GM12878 (cell line): ENCODE measurements around the gene CD27. TPM values are rescaled to one million over a fixed set of nuclear protein-coding genes. Genes with fewer than 3 reads are reported as not detected.

Experiments used
- ATAC-seq: fragments of 200-7000 bp; cut with Tn5 transposase; 3 replicates; pipeline ENCODE4 v1.9.1; 2020; ENCODE audit warnings: mild to moderate bottlenecking, moderate library complexity
- BruUV-seq: library from RNA; stranded (reverse); fragments of 400-500 nt; replicated peaks from 2 replicates; lab custom pipeline; 2021; lab: Mats Ljungman, UMichigan
- CTCF ChIA-PET: fragments of 300-600 bp; sonication (Branson Sonifier 250); formaldehyde crosslinking; extraction: SDS; loops from one replicate; lab custom pipeline; 2021; ENCODE audit warnings: inconsistent platforms; lab: Yijun Ruan, JAX
- POLR2A ChIA-PET: fragments of 350-600 bp; formaldehyde crosslinking; extraction: SDS; loops from one replicate; lab custom pipeline; 2021; ENCODE audit warnings: inconsistent platforms; lab: Charles Lee
- RAD21 ChIA-PET: fragments of 300-600 bp; sonication (Branson Sonifier 250); formaldehyde crosslinking; loops from one replicate; lab custom pipeline; 2023; ENCODE audit warnings: antibody characterized with exemption; ENCODE audit not compliant: unreplicated experiment; lab: Charles Lee
- SMC1A ChIA-PET: fragments of 300-600 bp; sonication (Branson Sonifier 250); formaldehyde crosslinking; loops from one replicate; lab custom pipeline; 2023; ENCODE audit not compliant: unreplicated experiment, uncharacterized antibody; lab: Charles Lee
- DNase-seq: peaks from one replicate; pipeline ENCODE4 v3.0.0-alpha.2; 2011; ENCODE audit warnings: low read depth, low spot score
- FAIRE-seq: peaks from 3 replicates; lab custom pipeline; 2011; peaks lifted over from hg19 to GRCh38; lab: Jason Lieb, UNC
- H2AFZ ChIP-seq: 2 replicates; pipeline ENCODE4 v1.6.0; 2011; ENCODE audit warnings: low read depth, low read length, control low read depth; ENCODE audit not compliant: control insufficient read depth
- H3K27ac ChIP-seq: 2 replicates; pipeline ENCODE4 v1.5.1; 2011; ENCODE audit warnings: control low read depth; ENCODE audit not compliant: control insufficient read depth, insufficient read depth
- H3K27me3 ChIP-seq, 2 experiments: replicated peaks in 1 of 2; 2 replicates each; pipeline versions ENCODE4 v1.6.0 to v1.6.1; 2011; ENCODE audit warnings: low read length in 1 of 2; ENCODE audit not compliant: control insufficient read depth in 2 of 2, insufficient read depth in 2 of 2
- H3K36me3 ChIP-seq, 2 experiments: 2 replicates each; pipeline ENCODE4 v1.5.1; 2011; ENCODE audit warnings: low read length in 1 of 2; ENCODE audit not compliant: control insufficient read depth in 2 of 2, insufficient read depth in 2 of 2
- H3K4me1 ChIP-seq: 2 replicates; pipeline ENCODE4 v1.6.1; 2011; ENCODE audit warnings: mild to moderate bottlenecking, low read length, moderate library complexity, mixed read lengths; ENCODE audit not compliant: control insufficient read depth, insufficient read depth
- H3K4me2 ChIP-seq: 2 replicates; pipeline ENCODE4 v1.6.0; 2011; ENCODE audit warnings: control low read depth; ENCODE audit not compliant: control insufficient read depth, insufficient read depth
- H3K4me3 ChIP-seq: fragments of 200-600 bp; sonication (generic); 2 replicates; pipeline ENCODE4 v1.5.1; 2016
- H3K79me2 ChIP-seq: 2 replicates; pipeline ENCODE4 v1.6.0; 2011; ENCODE audit warnings: low read length; ENCODE audit not compliant: control insufficient read depth, insufficient read depth
- H3K9ac ChIP-seq: 2 replicates; pipeline ENCODE4 v1.8.0; 2011; ENCODE audit warnings: low read length, control low read depth, mixed read lengths; ENCODE audit not compliant: control insufficient read depth, insufficient read depth
- H3K9me3 ChIP-seq: replicated peaks from 3 replicates; pipeline ENCODE4 v1.5.1; 2011; ENCODE audit warnings: mild to moderate bottlenecking, low read length; ENCODE audit not compliant: control insufficient read depth, insufficient read depth
- H4K20me1 ChIP-seq: 2 replicates; pipeline ENCODE4 v1.6.0; 2011; ENCODE audit not compliant: control insufficient read depth, insufficient read depth
- EZH2 ChIP-seq: IDR thresholded peaks from 2 replicates; pipeline ENCODE4 v1.6.1; 2012; ENCODE audit warnings: low read depth, mild to moderate bottlenecking, control low read depth, inconsistent platforms, low read length, borderline replicate concordance; ENCODE audit not compliant: control insufficient read depth
- NFYB ChIP-seq: IDR thresholded peaks from 2 replicates; pipeline ENCODE4 v1.6.1; 2011; ENCODE audit warnings: low read depth, mild to moderate bottlenecking, low read length, improper control_type of control experiment, moderate library complexity; ENCODE audit not compliant: insufficient read depth
- PML ChIP-seq: IDR thresholded peaks from 2 replicates; pipeline ENCODE4 v1.6.1; 2012; ENCODE audit warnings: low read length, inconsistent platforms
- POLR2A ChIP-seq: IDR thresholded peaks from 2 replicates; pipeline ENCODE4 v1.6.1; 2011; ENCODE audit warnings: low read depth, mild to moderate bottlenecking, low read length
- WGBS: methylation state at CpG from one replicate; pipeline ENCODE4 v1.1.6; 2016; ENCODE audit warnings: low lambda C conversion rate; ENCODE audit not compliant: insufficient replicate concordance, insufficient coverage; ENCODE audit errors: missing lambda C conversion rate; 5-methylcytosine and 5-hydroxymethylcytosine counted together
- in situ Hi-C: fragments of 300-500 bp; cut with MboI; formaldehyde crosslinking; loops from 9 replicates; pipeline ENCODE4 v1.14.3; 2018; ENCODE audit warnings: mixed read lengths
- intact Hi-C: fragments of 100-400 bp; cut with micrococcal nuclease; formaldehyde crosslinking; loops from one replicate; pipeline ENCODE4 v1.14.2; 2022; ENCODE audit not compliant: unreplicated experiment
- polyA plus RNA-seq, 11 experiments: library from polyadenylated mRNA; depleted of rRNA in 4 of 11; unstranded in 6 of 11; stranded (reverse) in 5 of 11; fragments of >200 nt; fragmentation: Nextera tagmentation in 4 of 11; fragmentation: Illumina TruSeq in 1 of 11; extraction: Ambion mirVana in 4 of 11; extraction: Trizol in 1 of 11; gene quantifications; 1 replicate in 1 of 11; 2 replicates in 10 of 11; pipeline versions ENCODE4 v1.2.1 to v1.2.3, GENCODE V29; 2011 to 2016; ENCODE audit warnings: inconsistent platforms in 2 of 11, missing spikeins in 2 of 11, low read depth in 1 of 11
- total RNA-seq, 4 experiments: library from RNA; depleted of rRNA in 3 of 4; stranded (reverse); fragments of >200 nt in 3 of 4; fragmentation: Illumina TruSeq in 1 of 4; extraction: Trizol in 1 of 4; gene quantifications; 2 replicates each; pipeline versions ENCODE4 v1.2.1 to v1.2.3, GENCODE V29; 2013 to 2021

The CD27 gene
- total and polyA plus RNA-seq, 10 of the 15 experiments (the other 5 are each of a cell fraction or from before 2014, with no cell fraction given) = 4.9 to 184 (median 106) TPM

DNA sequence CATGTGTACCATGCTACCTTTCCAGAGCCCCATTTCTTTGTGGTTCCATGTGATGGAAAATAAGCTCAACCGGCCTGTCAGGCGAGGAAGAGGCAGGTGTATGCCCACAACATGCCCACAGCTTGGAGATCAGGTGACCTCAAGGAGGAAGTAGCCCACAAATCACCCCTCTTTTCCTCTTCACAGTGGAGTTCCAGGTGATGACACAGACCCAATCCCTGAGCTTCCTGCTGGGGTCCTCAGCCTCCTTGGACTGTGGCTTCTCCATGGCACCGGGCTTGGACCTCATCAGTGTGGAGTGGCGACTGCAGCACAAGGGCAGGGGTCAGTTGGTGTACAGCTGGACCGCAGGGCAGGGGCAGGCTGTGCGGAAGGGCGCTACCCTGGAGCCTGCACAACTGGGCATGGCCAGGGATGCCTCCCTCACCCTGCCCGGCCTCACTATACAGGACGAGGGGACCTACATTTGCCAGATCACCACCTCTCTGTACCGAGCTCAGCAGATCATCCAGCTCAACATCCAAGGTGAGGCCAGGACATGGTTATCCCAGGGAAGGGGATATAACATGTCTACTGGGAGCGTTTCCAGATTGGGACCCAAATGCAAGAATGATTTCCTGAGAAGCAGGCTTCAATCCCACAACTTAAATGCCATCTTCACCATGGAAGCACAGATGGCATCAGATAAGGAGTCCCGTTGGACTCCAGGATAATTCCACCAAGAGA lies 12.6 kb downstream of the CD27 start:
- ChIA-PET SMC1A (interaction anchor here (0.6 to 8.7 kb wide), 7 partner anchors 8 to 34 kb away, joined by 3 to 168 read pairs (median 5); partner anchors contain the start of gene CD27), RAD21 (interaction anchor here (1.2 to 1.6 kb wide), 2 partner anchors 8 to 12 kb away, joined by 3 to 4 read pairs; no protein-coding TSS in a partner anchor), POLR2A (interaction anchor here (0.6 to 10.3 kb wide), 5 partner anchors 8 to 267 kb away, joined by 3 to 384 read pairs (median 4); partner anchors contain the start of genes CD27 and TAPBPL), CTCF (interaction anchor here (1.1 to 7.3 kb wide), 5 partner anchors 8 to 131 kb away, joined by 3 to 147 read pairs (median 7); no protein-coding TSS in a partner anchor)
- Histone ChIP-seq H3K9ac (no peak overlapping the region), H4K20me1 (no peaks in the 10 kb centered on the region), H3K9me3 (no peaks in the 10 kb centered on the region), H3K4me3 (no peak overlapping the region), H3K79me2 (peaks cover 50% of the 10 kb centered on the region), H3K4me2 (no peak overlapping the region), H3K27me3 (no peaks in the 10 kb centered on the region), H3K27ac (no peak overlapping the region), H2AFZ (no peak overlapping the region), H3K36me3 (peaks cover 18 to 22% of the 10 kb centered on the region in 2 experiments), H3K4me1 (peaks cover 35% of the 10 kb centered on the region)
- DNase-seq (no peak), FAIRE-seq (no peak), ATAC-seq (no peak)
- BruUV-seq = no TSS peak
- 87% methylated on average over 12 of the region's 12 CpGs for WGBS
- in situ Hi-C loops (no loop called here), intact Hi-C loops (no loop called here)
- no peak for TF ChIP-seq NFYB
- TF ChIP-seq POLR2A = peak; percentile 73
- no peak for TF ChIP-seq EZH2
- TF ChIP-seq PML = peak; percentile 18; the same call in 1 of the 2 replicates
